GM20000 (cell line): Measurements from ENCODE around the gene TRDN.
"Not testable (repeated sequence)": the region's sequence is repeated elsewhere in the genome, so short reads cannot be mapped to it uniquely, and the experiment has no call there.

Experiments
- DNase-seq: peaks from one replicate; pipeline ENCODE4 v3.0.0; 2012; ENCODE audit warnings: low spot score
- TF ChIP-seq, protein P1 (sequence below): IDR thresholded peaks from 2 replicates; pipeline ENCODE4 v1.5.1; 2012; ENCODE audit warnings: mild to moderate bottlenecking, control low read depth; ENCODE audit errors: extremely low read depth, missing control alignments

TRDN gene

DNA sequence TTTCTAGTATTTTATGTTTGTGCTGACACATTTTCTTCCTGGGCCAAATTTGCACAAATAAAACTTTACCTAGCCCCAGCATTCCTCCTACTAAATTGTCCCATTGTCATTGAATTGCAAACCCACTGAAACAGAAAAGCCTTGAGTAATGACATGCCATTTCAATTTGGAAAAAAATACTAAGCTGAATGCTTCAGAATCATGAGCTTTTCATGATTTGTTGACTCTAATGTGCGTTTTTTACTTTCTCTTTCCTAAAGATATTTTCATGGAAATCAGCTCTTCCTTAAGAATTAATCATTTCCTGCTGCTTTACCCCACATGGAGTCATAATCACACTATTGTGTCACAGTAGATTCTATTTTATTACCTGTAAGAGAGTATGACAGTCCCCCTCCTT is 47.4 kb downstream of the TRDN start:
- TF ChIP-seq, protein P1, sequence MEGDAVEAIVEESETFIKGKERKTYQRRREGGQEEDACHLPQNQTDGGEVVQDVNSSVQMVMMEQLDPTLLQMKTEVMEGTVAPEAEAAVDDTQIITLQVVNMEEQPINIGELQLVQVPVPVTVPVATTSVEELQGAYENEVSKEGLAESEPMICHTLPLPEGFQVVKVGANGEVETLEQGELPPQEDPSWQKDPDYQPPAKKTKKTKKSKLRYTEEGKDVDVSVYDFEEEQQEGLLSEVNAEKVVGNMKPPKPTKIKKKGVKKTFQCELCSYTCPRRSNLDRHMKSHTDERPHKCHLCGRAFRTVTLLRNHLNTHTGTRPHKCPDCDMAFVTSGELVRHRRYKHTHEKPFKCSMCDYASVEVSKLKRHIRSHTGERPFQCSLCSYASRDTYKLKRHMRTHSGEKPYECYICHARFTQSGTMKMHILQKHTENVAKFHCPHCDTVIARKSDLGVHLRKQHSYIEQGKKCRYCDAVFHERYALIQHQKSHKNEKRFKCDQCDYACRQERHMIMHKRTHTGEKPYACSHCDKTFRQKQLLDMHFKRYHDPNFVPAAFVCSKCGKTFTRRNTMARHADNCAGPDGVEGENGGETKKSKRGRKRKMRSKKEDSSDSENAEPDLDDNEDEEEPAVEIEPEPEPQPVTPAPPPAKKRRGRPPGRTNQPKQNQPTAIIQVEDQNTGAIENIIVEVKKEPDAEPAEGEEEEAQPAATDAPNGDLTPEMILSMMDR, result no peak
- no peak for DNase-seq

DNA sequence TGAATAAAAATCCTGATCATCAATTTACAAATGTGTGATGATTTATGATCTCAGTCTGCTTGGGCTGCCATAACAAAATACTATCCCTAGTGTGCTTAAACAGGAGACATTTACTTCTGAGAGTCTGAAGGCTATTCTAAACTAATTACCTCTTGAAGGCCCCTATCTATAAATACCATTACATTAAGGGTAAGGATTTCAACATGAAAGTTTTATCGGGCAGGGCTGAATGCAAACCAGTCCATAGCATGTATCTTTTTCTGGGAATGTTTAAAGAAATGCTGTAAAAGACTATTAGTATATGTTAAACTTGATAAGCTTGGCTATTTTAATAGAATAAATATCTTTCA is 48.2 kb downstream of the TRDN start:
- TF ChIP-seq, protein P1, result no peak
- no peak for DNase-seq

DNA sequence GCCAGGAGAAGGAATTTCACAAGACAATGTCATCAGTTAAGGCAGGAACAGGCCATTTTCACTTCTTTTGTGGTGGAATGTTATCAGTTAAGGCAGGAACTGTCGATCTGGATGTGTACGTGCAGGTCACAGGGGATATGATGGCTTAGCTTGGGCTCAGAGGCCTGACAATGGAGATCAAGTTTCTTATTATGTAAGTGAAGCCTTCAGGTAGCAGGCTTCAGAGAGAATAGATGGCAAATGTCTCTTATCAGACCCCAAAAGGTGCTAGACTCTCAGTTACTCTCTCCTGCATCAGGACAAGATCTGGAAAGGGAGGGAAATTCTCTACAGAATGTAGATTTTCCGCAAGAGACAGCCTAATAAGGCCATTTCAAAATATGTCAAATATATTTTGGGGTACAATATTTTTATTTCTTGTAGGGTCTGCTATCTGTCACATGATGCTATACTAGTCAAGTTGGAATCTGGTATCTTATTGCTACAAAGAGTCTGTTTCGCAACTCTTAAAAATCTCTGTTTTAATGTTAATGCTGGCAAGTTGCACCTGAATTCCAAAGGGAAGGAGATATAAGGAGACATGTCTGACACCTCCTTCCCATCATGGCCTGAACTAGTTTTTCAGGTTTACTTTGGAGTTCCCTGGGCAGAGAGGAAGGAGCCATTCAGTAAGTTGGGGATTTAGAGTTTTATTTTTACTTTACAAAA is 48.8 kb downstream of the TRDN start:
- no peak for DNase-seq
- TF ChIP-seq, protein P1, result no peak

DNA sequence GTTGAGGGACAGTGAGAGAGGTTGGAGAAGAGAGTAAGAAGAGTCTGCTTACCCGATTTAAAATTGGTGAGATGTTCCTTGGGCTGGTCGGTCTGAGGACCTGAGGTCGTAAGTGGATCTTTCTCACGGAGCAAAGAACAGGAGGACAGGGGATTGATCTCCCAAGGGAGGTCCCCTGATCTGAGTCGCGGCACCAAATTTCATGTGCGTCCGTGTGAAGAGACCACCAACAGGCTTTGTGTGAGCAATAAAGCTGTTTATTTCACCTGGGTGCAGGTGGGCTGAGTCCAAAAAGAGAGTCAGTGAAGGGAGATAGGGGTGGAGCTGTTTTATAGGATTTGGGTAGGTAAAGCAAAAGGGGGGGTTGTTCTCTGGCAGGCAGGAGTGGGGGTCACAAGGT is 49.3 kb downstream of the TRDN start:
- DNase-seq, result not testable (repeated sequence)

DNA sequence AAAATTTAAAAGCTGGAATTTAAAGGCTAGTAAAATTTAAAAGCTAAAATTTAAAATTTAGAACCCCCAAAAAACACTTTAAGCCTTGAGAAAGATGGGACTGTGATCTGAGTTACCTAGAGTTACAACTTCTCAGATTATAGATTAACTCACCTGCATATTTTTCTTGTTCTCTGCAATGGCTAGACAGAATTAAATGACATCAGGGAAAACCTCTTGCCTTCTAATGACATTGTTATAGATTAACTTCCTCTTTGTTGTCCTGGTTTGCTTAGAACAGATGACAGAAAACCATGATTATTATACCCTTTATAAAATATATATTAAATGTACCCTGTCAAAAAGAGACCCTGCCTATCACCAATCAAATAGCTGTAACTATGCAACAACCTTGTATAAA is 56.4 kb downstream of the TRDN start:
- TF ChIP-seq, protein P1, result no peak
- DNase-seq, result no peak

DNA sequence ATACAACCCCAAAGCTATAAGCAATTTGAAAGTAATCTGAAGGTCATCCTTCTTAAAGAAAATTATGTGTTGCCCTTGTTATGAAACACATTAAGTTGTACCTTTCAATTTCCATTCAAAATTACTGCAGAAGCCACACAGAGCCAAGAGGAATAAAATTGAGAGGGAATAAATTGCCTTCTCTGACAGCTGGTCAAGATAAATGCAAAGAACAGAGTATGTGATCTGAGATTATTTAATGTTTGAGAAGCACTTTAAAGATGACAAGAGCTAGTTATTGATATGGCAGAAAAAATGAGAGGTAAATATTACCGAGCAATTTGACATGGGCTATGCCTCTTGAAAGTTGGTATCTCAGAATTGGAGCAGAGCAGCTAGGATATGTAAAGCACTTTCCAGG is 61.6 kb downstream of the TRDN start:
- TF ChIP-seq, protein P1, result no peak
- DNase-seq, result no peak

DNA sequence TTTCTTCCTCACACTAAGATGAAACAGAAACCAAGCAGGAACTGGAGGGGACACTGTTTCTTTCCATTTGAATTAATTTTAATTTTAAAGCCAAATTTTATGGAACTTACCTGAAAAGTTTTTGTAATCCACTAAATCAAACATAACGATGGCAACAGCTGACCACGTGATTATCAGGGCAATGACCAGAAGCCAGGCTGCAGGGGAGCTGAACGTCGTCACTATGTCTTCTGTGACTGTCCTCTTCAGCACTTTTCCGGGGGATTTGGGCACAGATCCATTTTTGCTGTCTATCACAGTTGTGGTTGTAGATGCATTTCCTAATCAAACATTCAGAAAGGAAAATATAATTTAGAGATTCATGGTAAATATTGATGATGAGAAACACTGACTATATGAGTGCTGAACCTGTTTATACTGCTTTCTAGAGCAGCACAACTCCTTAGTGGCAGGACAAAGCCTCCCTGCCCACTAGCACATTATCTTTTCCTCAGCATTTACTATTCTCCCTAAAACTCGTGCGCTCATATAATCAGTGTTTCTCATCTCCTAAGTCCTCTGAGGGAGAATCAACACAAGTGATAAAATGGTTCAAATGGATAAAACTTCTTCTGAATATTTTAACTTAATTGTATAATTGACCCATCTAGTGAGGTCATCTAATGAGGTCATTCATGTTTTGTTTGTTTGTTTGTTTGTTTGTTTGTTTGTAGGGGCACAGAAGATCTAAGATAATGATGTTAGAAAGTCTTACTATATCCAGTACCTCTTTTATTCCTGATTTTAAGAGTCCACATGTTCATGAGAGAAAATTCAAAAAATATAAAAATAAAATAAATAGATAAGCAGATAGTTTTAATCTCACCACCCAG is 65.7 kb downstream of the TRDN start:
- no peak for DNase-seq
- TF ChIP-seq, protein P1, result no peak
